SK-N-SH treated with all-trans-retinoic acid at 6 μM for 48 hours (cell line): ENCODE measurements around the gene EIF4G2.

Source experiments
- ATAC-seq: fragments of 200-7000 bp; cut with Tn5 transposase; 3 replicates; pipeline ENCODE4 v1.9.1; 2020; ENCODE audit warnings: mild to moderate bottlenecking, moderate library complexity
- ARNTL ChIP-seq: fragments of 450-650 bp; formaldehyde crosslinking; IDR thresholded peaks from 2 replicates; pipeline ENCODE4 v1.5.0; 2020; ENCODE audit warnings: low read depth, mild to moderate bottlenecking, moderate library complexity, borderline replicate concordance
- BACH2 ChIP-seq: fragments of 250-450 bp; sonication (Bioruptor Pico); IDR thresholded peaks from 2 replicates; pipeline ENCODE4 v1.9.0; 2021; ENCODE audit warnings: mild to moderate bottlenecking, borderline replicate concordance
- CREB5 ChIP-seq: fragments of 250-450 bp; sonication (Bioruptor Pico); IDR thresholded peaks from 2 replicates; pipeline ENCODE4 v1.5.1; 2020; ENCODE audit warnings: low read depth, mild to moderate bottlenecking, moderate library complexity
- CSDC2 ChIP-seq: fragments of 250-450 bp; sonication (Bioruptor Pico); IDR thresholded peaks from 2 replicates; pipeline ENCODE4 v1.5.0; 2020; ENCODE audit warnings: mild to moderate bottlenecking, moderate library complexity
- CSRNP3 ChIP-seq: fragments of 250-450 bp; sonication (Bioruptor Pico); IDR thresholded peaks from 2 replicates; pipeline ENCODE4 v1.5.1; 2021; ENCODE audit warnings: mild to moderate bottlenecking, moderate library complexity
- ESRRG ChIP-seq: fragments of 250-450 bp; sonication (Bioruptor Pico); IDR thresholded peaks from 2 replicates; pipeline ENCODE4 v1.6.1; 2021; ENCODE audit warnings: mild to moderate bottlenecking
- GLIS3 ChIP-seq: fragments of 250-450 bp; sonication (Bioruptor Pico); IDR thresholded peaks from 2 replicates; pipeline ENCODE4 v1.5.0; 2020; ENCODE audit warnings: mild to moderate bottlenecking, moderate library complexity
- ISL1 ChIP-seq: fragments of 250-450 bp; sonication (Bioruptor Pico); IDR thresholded peaks from 2 replicates; pipeline ENCODE4 v2.1.2; 2022; ENCODE audit warnings: mild to moderate bottlenecking, moderate library complexity
- OSR1 ChIP-seq: fragments of 250-450 bp; sonication (Bioruptor Pico); IDR thresholded peaks from 2 replicates; pipeline ENCODE4 v1.8.0; 2022; ENCODE audit warnings: moderate library complexity, mild to moderate bottlenecking, inconsistent platforms
- PATZ1 ChIP-seq: fragments of 250-450 bp; sonication (Bioruptor Pico); IDR thresholded peaks from 2 replicates; pipeline ENCODE4 v1.8.0; 2020; ENCODE audit warnings: mild to moderate bottlenecking, moderate library complexity, borderline replicate concordance
- POU6F1 ChIP-seq: fragments of 250-450 bp; sonication (Bioruptor Pico); IDR thresholded peaks from 2 replicates; pipeline ENCODE4 v1.8.0; 2021; ENCODE audit warnings: low read depth, mild to moderate bottlenecking, moderate library complexity, borderline replicate concordance
- PPARA ChIP-seq: fragments of 250-450 bp; sonication (Bioruptor Pico); IDR thresholded peaks from 2 replicates; pipeline ENCODE4 v1.5.0; 2020; ENCODE audit warnings: mild to moderate bottlenecking, borderline replicate concordance
- RARB ChIP-seq: fragments of 250-450 bp; sonication (Bioruptor Pico); IDR thresholded peaks from 2 replicates; pipeline ENCODE4 v1.8.0; 2021; ENCODE audit warnings: mild to moderate bottlenecking, moderate library complexity
- SNAI2 ChIP-seq: fragments of 250-450 bp; sonication (Bioruptor Pico); IDR thresholded peaks from 2 replicates; pipeline ENCODE4 v1.5.0; 2020; ENCODE audit warnings: mild to moderate bottlenecking, moderate library complexity
- TCF4 ChIP-seq: fragments of 250-450 bp; sonication (Bioruptor Pico); IDR thresholded peaks from 2 replicates; pipeline ENCODE4 v1.8.0; 2021; ENCODE audit warnings: mild to moderate bottlenecking, moderate library complexity, borderline replicate concordance
- TOX ChIP-seq: fragments of 250-450 bp; sonication (Bioruptor Pico); IDR thresholded peaks from 2 replicates; pipeline ENCODE4 v1.8.0; 2021; ENCODE audit warnings: mild to moderate bottlenecking, moderate library complexity, borderline replicate concordance
- TSHZ2 ChIP-seq: fragments of 250-450 bp; sonication (Bioruptor Pico); IDR thresholded peaks from 2 replicates; pipeline ENCODE4 v1.5.0; 2020; ENCODE audit warnings: mild to moderate bottlenecking, moderate library complexity
- ZC3H10 ChIP-seq: fragments of 250-450 bp; sonication (Bioruptor Pico); IDR thresholded peaks from 2 replicates; pipeline ENCODE4 v1.5.1; 2021; ENCODE audit warnings: mild to moderate bottlenecking, moderate library complexity
- ZFP3 ChIP-seq: fragments of 250-450 bp; sonication (Bioruptor Pico); IDR thresholded peaks from 2 replicates; pipeline ENCODE4 v1.5.0; 2020; ENCODE audit warnings: mild to moderate bottlenecking, moderate library complexity
- ZNF565 ChIP-seq: fragments of 450-650 bp; formaldehyde crosslinking; conservative IDR thresholded peaks from 2 replicates; pipeline ENCODE4 v1.5.0; 2020; ENCODE audit warnings: low read depth, mild to moderate bottlenecking, moderate library complexity
- ZNF70 ChIP-seq: fragments of 450-650 bp; formaldehyde crosslinking; IDR thresholded peaks from 2 replicates; pipeline ENCODE4 v1.5.0; 2020; ENCODE audit warnings: mild to moderate bottlenecking, moderate library complexity
- ZNF8 ChIP-seq: fragments of 450-650 bp; formaldehyde crosslinking; IDR thresholded peaks from 2 replicates; pipeline ENCODE4 v1.5.0; 2020; ENCODE audit warnings: mild to moderate bottlenecking, moderate library complexity

The EIF4G2 gene

GRCh38 chr11:10818594-10818993 lies 9.9 kb upstream of the EIF4G2 start:
- peak; percentile 82 for ATAC-seq

GRCh38 chr11:10813945-10814344 lies 5.2 kb upstream of the EIF4G2 start:
- TF ChIP-seq ZFP3 (CRISPR knock-in tag) (no peak), ZNF565 (no peak), SNAI2 (CRISPR knock-in tag) (no peak), POU6F1 (CRISPR knock-in tag) (no peak), ARNTL (CRISPR knock-in tag) (no peak), ESRRG (CRISPR knock-in tag) (no peak)
- TF ChIP-seq, all 23 proteins: peak for 0
- ATAC-seq: no peak

More at GRCh38 chr11:10818594-10818993, 9.9 kb upstream of the EIF4G2 start:
- TF ChIP-seq RARB (CRISPR knock-in tag) (no peak), PPARA (CRISPR knock-in tag) (no peak), ZNF565 (no peak), TCF4 (no peak), BACH2 (no peak), CSDC2 (CRISPR knock-in tag) (no peak)

- ATAC-seq: peak; percentile 41
- no peak for TF ChIP-seq ZNF70 (CRISPR knock-in tag)
- 0 out of 2 replicates have a peak, but pooled peaks have one; percentile 41 for TF ChIP-seq ZFP3 (CRISPR knock-in tag)
- peak; percentile 29; the same call in 1 of the 2 replicates for TF ChIP-seq ZNF8 (CRISPR knock-in tag)
- TF ChIP-seq, all 23 proteins: peak for 2
These were observed 841 bp upstream of the EIF4G2 start for GRCh38 chr11:10809373-10810160.

- TF ChIP-seq RARB (CRISPR knock-in tag): no peak
- no peak for TF ChIP-seq ZNF70 (CRISPR knock-in tag)
- TF ChIP-seq TSHZ2: no peak
- TF ChIP-seq PPARA (CRISPR knock-in tag): no peak
- TF ChIP-seq TOX: no peak
- no peak for TF ChIP-seq PATZ1 (CRISPR knock-in tag)
- TF ChIP-seq POU6F1 (CRISPR knock-in tag): no peak
- TF ChIP-seq ZC3H10 (CRISPR knock-in tag): no peak
- TF ChIP-seq ARNTL (CRISPR knock-in tag): no peak
- TF ChIP-seq GLIS3 (CRISPR knock-in tag): no peak
- no peak for TF ChIP-seq CREB5 (CRISPR knock-in tag)
- TF ChIP-seq CSDC2 (CRISPR knock-in tag): no peak
- no peak for TF ChIP-seq ISL1 (CRISPR knock-in tag)
- TF ChIP-seq OSR1: no peak
- TF ChIP-seq TCF4: no peak
- TF ChIP-seq BACH2: no peak
- no peak for TF ChIP-seq ZFP3 (CRISPR knock-in tag)
- no peak for TF ChIP-seq CSRNP3 (CRISPR knock-in tag)
- TF ChIP-seq ZNF8 (CRISPR knock-in tag): no peak
- peak; percentile 8 for ATAC-seq
These were observed 532 bp downstream of the EIF4G2 start for GRCh38 chr11:10808235-10808552.
